Midbrain (tissue), 1 donor: ENCODE measurements around the gene KLHL40.

Source experiments
- DNase-seq: peaks from one replicate; lab custom pipeline; 2025; lab: John Stamatoyannopoulos, UW

Gene KLHL40

GRCh38 chr3:42668793-42669217, 16.5 kb upstream of the KLHL40 start:
- DNase-seq, result no peak

DNA sequence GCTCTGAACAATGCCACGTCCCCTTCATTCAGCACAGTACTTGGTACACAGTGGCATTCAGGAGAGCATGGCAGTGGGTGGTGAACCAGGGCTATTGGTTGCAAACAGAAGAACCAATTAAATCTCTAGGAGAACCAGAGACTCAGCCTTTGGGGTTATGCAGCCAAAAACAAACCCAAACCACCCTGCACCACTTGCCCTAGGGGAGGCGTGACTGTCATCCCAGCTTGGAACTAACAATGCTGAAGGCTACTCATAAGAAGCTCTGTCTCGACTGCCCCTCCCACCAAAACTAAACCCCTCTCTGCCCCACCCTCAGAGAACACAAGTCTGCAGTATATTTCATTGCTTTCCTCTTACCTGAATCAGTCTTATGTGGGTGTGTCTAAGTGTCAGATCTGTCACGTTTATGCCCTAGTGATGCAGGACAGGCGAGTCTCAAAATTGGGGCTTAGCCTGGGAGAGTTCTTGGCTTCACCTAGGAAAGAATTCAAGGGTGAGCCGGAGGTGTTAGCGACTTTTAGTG, 15.2 kb upstream of the KLHL40 start:
- DNase-seq, result no peak

GRCh38 chr3:42670670-42671069, 14.7 kb upstream of the KLHL40 start:
- DNase-seq, result no peak

DNA sequence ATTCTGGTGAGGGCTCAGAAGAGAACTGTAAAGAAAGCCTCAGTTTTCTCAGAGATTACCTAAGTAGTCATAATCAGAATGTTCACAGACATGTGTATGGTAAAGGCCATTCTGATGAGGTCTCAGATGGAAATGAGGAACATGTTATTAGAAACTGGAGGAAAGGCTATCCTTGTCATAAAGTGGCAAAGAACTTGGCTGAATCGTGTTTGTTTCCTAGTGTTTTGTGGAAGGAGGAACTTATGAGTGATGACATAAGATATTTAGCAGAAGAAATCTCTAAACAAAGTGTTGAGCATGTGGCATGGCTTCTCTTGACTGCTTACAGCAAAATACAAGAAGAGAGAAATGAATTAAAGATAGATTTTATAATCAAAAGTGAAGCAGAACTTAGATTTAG, 12.8 kb upstream of the KLHL40 start:
- DNase-seq, result no peak

DNA sequence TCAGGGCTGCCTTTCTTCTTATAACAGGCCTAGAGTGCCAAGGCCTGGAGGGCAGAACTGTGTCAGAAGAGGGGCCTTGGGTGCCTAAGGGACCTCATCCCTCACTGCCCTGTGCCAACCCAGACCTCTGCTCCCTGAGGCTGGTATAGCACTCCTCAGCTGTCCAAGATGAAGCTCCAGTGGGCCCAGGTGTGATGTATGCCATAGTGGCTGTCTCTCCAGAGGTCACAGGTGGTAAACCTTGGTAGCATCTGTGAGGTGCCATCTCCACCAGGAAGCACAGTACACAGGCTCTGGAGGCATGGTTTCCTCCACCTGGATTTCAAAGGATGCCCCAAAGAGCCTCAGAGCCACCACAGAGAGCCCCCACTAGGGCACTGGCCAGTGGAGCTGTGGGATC, 12.3 kb upstream of the KLHL40 start:
- DNase-seq, result no peak

- no peak for DNase-seq
Measured at GRCh38 chr3:42674146-42674545, 11.2 kb upstream of the KLHL40 start.

GRCh38 chr3:42675909-42676308, 9.4 kb upstream of the KLHL40 start:
- no peak for DNase-seq

- DNase-seq, result no peak
Measured at GRCh38 chr3:42678447-42678846, 6.9 kb upstream of the KLHL40 start.

DNA sequence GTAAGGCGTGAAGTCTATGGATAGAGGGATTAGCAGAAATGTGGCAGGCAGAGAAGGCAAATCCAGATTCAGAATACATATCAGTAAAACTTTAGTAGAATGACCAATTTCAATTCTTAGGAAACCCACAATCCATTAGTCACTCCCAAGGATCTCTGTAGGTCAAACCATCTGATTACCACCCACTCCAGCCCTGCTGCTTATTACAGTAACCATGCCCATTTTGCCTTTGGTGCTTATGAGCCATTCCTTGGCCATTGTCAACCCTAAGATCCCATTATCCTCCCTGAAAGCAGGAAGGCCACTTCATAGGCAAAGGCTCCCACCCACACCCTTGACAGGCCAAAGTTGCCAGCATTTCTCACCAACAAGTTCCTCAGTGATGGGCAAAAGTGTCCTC, 5.1 kb upstream of the KLHL40 start:
- no peak for DNase-seq

- DNase-seq, result no peak
Measured at GRCh38 chr3:42680806-42681205, 4.5 kb upstream of the KLHL40 start.

GRCh38 chr3:42681361-42682038, 3.8 kb upstream of the KLHL40 start:
- no peak for DNase-seq

- no peak for DNase-seq
Measured at GRCh38 chr3:42682301-42683070, 2.9 kb upstream of the KLHL40 start.

DNA sequence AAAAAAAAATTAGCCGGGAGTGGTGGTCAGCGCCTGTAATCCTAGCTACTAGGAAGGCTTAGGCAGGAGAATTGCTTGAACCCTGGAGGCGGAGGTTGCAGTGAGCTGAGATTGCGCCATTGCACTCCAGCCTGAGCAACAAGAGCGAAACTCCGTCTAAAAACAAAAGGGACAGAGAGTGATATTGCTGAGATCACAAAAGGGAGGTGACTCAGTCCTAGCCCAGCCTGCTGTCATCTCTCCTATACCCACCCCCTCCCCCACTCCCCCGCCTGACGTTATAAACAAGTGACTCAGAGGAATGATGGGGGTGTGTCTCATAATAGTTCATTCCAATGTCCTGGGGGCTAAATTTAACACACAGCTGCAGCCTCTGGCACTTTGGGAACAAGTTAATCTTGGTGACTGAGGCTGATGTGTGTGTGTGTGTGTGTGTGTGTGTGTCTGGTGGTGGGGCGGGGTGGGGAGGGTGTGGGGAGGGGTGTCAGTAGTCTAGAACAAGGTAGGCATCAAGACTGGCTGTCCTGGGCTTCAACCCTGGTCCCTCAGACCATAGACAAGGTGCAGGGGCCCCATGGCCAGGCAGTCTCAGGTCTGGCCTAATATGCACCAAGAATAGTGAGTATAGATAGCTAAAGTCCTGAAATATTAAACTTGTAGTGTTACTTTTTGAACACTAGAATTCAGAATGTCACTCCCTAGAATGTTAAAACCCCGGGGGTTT, 1.3 kb upstream of the KLHL40 start:
- DNase-seq, result peak; percentile 45

DNA sequence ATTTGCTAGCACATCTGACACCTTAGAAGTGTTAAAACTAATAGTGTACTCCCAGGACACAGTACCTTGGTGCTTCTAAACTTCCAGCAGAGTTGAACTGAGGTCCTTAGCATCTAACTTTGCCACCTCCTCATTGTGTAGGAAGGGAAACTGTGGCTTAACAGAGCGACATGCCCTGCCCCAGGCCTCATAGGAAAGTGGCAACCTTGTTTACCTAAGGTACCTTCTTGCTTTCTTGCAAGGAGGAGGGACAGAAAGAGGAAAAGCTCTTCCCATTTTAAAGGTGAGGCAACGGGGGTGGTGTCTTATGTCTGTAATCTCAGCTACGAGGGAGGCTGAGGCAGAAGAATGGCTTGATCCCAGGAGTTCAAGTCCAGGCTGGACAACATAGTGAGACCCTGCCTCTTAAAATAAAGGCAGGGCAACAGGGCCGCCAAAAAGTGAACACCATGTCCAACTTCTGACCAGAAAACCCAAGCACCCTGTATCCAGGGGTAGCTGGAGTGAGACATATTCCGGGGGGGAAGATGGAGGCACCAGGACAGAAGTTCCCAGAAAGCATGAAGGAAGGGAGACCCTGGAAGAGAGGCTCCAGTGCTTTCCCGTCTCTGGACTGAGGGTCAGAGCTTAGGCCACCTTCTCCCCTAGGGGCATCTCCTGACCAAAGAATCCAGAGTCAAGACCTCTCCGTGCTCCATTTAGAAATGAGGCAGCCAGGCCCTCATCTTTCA, 540 bp upstream of the KLHL40 start:
- DNase-seq, result no peak

- DNase-seq, result no peak
Measured at GRCh38 chr3:42685891-42686820, 819 bp downstream of the KLHL40 start.

- no peak for DNase-seq
Measured at GRCh38 chr3:42686832-42687650, 1.7 kb downstream of the KLHL40 start.

- no peak for DNase-seq
Measured at GRCh38 chr3:42688016-42688415, 2.7 kb downstream of the KLHL40 start.

GRCh38 chr3:42688487-42689420, 3.4 kb downstream of the KLHL40 start:
- DNase-seq, result no peak
